NCI-H187 (cell line): ENCODE measurements around the gene ANGPTL2.

ENCODE experiments used
- DNase-seq, 2 experiments: peaks; one replicate each; lab custom pipeline; 2025; lab: John Stamatoyannopoulos, UW

Gene ANGPTL2

GRCh38 chr9:127116957-127117356 lies 5.5 kb downstream of the ANGPTL2 start:
- no peak for DNase-seq

- no peak for DNase-seq
Observed at GRCh38 chr9:127116088-127116726, 6.2 kb downstream of the ANGPTL2 start.

- DNase-seq = no peak
Observed at GRCh38 chr9:127114606-127115005, 7.8 kb downstream of the ANGPTL2 start.

GRCh38 chr9:127113191-127113972 lies 9.1 kb downstream of the ANGPTL2 start:
- DNase-seq = no peak

GRCh38 chr9:127112735-127113161 lies 9.7 kb downstream of the ANGPTL2 start:
- no peak for DNase-seq

- no peak for DNase-seq
Observed at GRCh38 chr9:127112056-127112455, 10.4 kb downstream of the ANGPTL2 start.

GRCh38 chr9:127109212-127109711 lies 13.2 kb downstream of the ANGPTL2 start:
- no peak for DNase-seq

GRCh38 chr9:127107929-127108876 lies 14.2 kb downstream of the ANGPTL2 start:
- DNase-seq = no peak

GRCh38 chr9:127107171-127107928 lies 15.1 kb downstream of the ANGPTL2 start:
- DNase-seq = no peak

GRCh38 chr9:127106466-127106855 lies 16.0 kb downstream of the ANGPTL2 start:
- no peak for DNase-seq

GRCh38 chr9:127105805-127106465 lies 16.5 kb downstream of the ANGPTL2 start:
- DNase-seq = no peak

- DNase-seq = no peak
Observed at GRCh38 chr9:127104581-127105311, 17.7 kb downstream of the ANGPTL2 start.

GRCh38 chr9:127102788-127103187 lies 19.6 kb downstream of the ANGPTL2 start:
- DNase-seq = no peak

- no peak for DNase-seq
Observed at GRCh38 chr9:127102176-127102575, 20.3 kb downstream of the ANGPTL2 start.

- no peak for DNase-seq
Observed at GRCh38 chr9:127099664-127100063, 22.8 kb downstream of the ANGPTL2 start.

- no peak for DNase-seq
Observed at GRCh38 chr9:127098916-127099553, 23.4 kb downstream of the ANGPTL2 start.

- no peak for DNase-seq
Observed at GRCh38 chr9:127097683-127098082, 24.8 kb downstream of the ANGPTL2 start.

- DNase-seq = no peak
Observed at GRCh38 chr9:127096208-127096607, 26.2 kb downstream of the ANGPTL2 start.

GRCh38 chr9:127095411-127095810 lies 27.0 kb downstream of the ANGPTL2 start:
- no peak for DNase-seq
